SKM-1 (cell line): Measurements from ENCODE around the gene RNF227.
"Not testable (repeated sequence)": the region's sequence is repeated elsewhere in the genome, so short reads cannot be mapped to it uniquely, and the experiment has no call there.

Experiments used
- DNase-seq: peaks from one replicate; lab custom pipeline; 2025; ENCODE audit not compliant: unreplicated experiment; lab: John Stamatoyannopoulos, UW

RNF227 gene

DNA sequence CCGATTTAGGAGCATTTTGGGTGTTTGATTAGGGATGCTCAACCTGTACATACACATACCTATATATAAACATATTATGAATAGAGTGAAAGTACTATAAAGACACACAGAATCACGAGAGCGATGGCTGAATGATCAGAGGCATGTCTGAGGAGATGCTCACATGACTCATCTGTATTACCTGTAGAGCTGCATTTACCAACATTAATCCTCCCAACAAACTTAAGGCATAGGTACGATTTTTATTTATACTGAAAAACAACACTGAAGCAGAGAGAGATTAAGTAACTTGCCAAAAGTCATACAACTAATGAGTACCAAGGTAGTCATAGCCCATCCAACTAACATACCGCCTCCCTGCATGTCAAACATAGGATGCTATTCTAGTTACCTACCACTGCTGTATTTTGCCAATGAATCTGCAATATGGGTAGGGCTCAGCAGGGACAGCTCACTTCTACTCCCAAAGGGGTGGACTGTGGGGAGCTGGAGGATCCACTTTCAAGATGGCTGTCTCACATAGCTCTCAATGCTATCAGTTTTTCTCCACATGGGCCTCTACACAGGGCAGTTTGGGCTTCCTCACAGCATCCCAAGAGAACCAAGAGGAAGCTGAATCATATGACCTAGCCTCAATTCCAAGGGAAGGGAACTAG, 51.0 kb downstream of the RNF227 start:
- DNase-seq = no peak

DNA sequence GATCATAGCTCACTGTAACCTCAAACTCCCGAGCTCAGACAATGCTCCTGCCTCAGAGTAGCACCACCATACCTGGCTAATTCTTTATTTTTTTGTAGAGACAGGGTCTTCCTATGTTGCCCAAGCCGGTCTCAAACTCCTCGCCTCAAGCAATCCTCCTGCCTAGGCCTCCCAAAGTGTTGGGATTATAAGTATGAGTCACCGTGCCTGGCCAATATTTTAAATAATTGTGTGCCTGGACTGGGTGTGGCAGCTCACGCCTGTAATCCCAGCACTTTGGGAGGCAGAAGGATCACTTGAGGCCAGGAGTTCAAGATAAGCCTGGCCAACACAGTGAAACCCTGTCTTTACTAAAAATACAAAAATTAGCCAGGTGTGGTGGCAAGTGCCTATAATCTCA, 51.7 kb downstream of the RNF227 start:
- not testable (repeated sequence) for DNase-seq
